ENCODE measurements around the gene TNPO3. TPM values are rescaled to one million over a fixed set of nuclear protein-coding genes. Genes with fewer than 3 reads are reported as not detected.

TNPO3 gene
- total RNA-seq (ENCODE audit: low replicate concordance): 88.2 and 96.2 TPM in 2 replicates

DNA sequence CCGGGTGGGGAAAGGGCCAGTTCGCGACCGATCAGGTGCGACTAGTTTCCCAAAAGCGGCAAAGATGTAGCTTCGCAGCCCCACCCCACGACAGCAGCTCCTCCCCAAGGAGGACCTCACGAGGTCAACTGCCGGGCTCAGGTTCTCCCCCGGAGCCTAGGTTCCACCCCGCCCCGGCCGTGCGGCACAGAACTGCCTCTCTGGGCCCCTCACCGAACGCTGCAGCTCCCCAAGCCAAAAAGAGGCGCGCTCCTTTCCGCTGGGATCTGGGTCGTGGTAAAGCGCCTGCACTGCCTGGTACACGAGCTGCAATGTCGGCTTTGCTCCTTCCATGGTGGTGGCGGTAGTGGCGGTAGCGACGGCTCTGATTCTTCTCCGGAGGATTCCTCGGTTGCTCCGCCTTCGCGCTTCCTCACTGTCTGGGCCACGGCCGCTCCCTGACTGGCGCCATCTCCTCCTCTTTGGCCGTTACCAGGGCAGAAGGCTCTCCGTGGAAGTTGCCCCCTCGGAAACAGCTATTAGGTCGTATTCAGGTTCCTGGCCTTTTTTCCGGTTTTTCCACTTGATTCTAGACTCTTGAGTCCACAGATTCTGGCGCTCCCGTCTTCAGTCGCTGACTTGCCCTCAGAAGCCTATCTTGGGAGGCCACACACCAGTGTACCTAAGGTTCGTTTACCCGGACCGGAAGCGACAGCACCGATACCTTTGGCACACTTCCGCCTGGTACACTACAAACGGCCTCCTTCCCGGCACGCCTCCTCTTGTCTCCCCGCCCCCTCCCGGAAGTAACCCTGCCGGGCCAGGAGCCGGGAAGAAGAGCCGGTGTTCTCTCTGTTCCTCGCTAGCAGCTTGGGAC lies at the start of gene TNPO3:
TNPO3 (minus strand) TSS at position 674 of the 856 bp plus-strand sequence; CDS start at position 333, 341 bp downstream.
- Mint-ChIP-seq H3K36me3 (peaks cover 9% of the 10 kb centered on the region), H3K9me3 (no peaks in the 10 kb centered on the region), H3K27me3 (ENCODE audit: insufficient read depth, low read depth) (peaks cover 9% of the 10 kb centered on the region), H3K27ac (peak within 1 kb of the TSS; percentile 100), H3K4me1 (peaks cover 25% of the 10 kb centered on the region), H3K4me3 (peak within 1 kb of the TSS; percentile 97)
- Histone ChIP-seq H3K4me2 (peak within 1 kb of the TSS; percentile 95), H3K27me3 (no peaks in the 10 kb centered on the region), H4K20me1 (ENCODE audit: low read depth) (peaks cover 33% of the 10 kb centered on the region), H3K36me3 (no peaks in the 10 kb centered on the region), H3K9ac (peak within 1 kb of the TSS; percentile 78), H3K9me3 (ENCODE audit: low read depth) (no peaks in the 10 kb centered on the region), H3K4me3 (peak within 1 kb of the TSS; percentile 89), H2AFZ (replicated peaks) (peak within 1 kb of the TSS; percentile 93), H3K27ac (peak within 1 kb of the TSS; percentile 98), H3K79me2 (ENCODE audit: low read depth) (peaks cover 53% of the 10 kb centered on the region), H3F3A (ENCODE audit: low read depth) (peaks cover 15% of the 10 kb centered on the region), H3K4me1 (peaks cover 23% of the 10 kb centered on the region)
- DNase-seq (ENCODE audit: low spot score): peak; percentile 95
- TF ChIP-seq EZH2 (IDR thresholded peaks at IDR 0.05) (peak; percentile 21), EZH2phosphoT487 (IDR thresholded peaks at IDR 0.05) (no peak)
- TF ChIP-seq, protein P1, sequence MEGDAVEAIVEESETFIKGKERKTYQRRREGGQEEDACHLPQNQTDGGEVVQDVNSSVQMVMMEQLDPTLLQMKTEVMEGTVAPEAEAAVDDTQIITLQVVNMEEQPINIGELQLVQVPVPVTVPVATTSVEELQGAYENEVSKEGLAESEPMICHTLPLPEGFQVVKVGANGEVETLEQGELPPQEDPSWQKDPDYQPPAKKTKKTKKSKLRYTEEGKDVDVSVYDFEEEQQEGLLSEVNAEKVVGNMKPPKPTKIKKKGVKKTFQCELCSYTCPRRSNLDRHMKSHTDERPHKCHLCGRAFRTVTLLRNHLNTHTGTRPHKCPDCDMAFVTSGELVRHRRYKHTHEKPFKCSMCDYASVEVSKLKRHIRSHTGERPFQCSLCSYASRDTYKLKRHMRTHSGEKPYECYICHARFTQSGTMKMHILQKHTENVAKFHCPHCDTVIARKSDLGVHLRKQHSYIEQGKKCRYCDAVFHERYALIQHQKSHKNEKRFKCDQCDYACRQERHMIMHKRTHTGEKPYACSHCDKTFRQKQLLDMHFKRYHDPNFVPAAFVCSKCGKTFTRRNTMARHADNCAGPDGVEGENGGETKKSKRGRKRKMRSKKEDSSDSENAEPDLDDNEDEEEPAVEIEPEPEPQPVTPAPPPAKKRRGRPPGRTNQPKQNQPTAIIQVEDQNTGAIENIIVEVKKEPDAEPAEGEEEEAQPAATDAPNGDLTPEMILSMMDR (IDR thresholded peaks at IDR 0.05): peak; percentile 28

DNA sequence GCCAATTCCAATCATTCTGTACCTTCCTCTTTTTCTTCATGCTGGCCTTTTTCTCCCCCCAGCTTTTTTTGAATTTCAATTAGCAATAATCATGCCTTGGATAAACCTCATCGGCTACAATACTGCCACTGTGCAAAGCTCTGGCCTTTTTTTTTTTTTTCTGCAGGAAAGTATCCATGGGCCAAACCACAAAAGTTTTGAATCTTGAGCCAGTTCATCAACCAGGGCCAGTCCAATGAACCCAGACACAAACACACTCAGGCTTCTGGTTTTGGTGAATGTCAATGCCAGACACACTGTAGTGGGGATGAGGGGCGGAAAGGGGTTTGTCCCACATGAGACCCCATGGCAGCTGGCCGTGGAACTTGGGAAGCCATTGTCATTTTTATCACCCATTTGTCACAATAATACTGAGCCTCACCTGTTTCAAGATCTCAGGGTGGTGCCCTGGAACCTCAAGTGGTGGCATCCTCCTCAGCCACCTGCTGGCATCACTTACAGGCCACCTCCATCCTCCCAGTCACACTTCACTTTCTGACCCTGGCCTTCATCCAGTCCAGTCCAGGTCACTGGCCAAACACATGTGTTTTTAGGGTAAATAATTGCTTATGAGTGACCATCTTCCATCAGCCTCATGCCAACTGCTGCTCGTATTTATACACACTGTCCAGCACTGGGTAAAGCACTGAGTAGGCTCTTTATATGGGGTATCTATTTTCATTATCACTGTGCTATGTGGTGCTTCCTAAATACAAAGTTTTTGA lies 48.8 kb upstream of the TNPO3 start:
- Mint-ChIP-seq H3K27ac (peak overlapping the region; percentile 77), H3K4me1 (peaks cover 18% of the 10 kb centered on the region)

DNA sequence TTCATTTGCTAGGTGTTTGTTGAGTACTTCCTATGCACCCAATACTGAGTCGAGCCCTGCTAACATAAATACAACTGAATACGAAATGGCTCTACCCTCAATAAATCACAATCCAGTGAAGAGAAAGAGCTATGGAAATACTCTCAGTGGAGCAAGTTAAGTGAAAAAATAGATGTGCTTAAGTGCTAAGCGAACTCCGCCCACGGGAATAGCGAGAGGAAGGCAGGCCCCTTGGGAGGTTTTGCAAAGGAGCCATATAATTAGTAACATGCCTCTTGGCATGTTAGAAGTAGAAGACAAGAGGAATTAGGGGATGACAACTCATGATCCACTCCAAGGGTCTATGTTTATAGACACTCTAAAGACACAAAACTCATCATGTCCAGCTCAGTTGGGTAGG lies 46.8 kb upstream of the TNPO3 start:
- no peak overlapping the region for H3K4me3 Mint-ChIP-seq

More for the DNA sequence above, 48.8 kb upstream of the TNPO3 start:
- H3K9me3 Mint-ChIP-seq: no peaks in the 10 kb centered on the region
- no peaks in the 10 kb centered on the region for H4K20me1 ChIP-seq (ENCODE audit: low read depth)
- H3K4me3 Mint-ChIP-seq: no peak overlapping the region
- no peak overlapping the region for H3K9ac ChIP-seq
- no peak for DNase-seq (ENCODE audit: low spot score)
- no peaks in the 10 kb centered on the region for H3K27me3 ChIP-seq
- H2AFZ ChIP-seq (replicated peaks): no peak overlapping the region
- TF ChIP-seq EZH2 (IDR thresholded peaks at IDR 0.05) (no peak), EZH2phosphoT487 (IDR thresholded peaks at IDR 0.05) (no peak)
- TF ChIP-seq, protein P1 (IDR thresholded peaks at IDR 0.05): no peak
- no peak overlapping the region for H3K4me3 ChIP-seq
- no peaks in the 10 kb centered on the region for H3K9me3 ChIP-seq (ENCODE audit: low read depth)
- H3K4me1 ChIP-seq: peaks cover 4% of the 10 kb centered on the region
- peaks cover 7% of the 10 kb centered on the region for H3K27me3 Mint-ChIP-seq (ENCODE audit: insufficient read depth, low read depth)
- H3K36me3 Mint-ChIP-seq: no peaks in the 10 kb centered on the region
- no peak overlapping the region for H3K4me2 ChIP-seq
- no peaks in the 10 kb centered on the region for H3K36me3 ChIP-seq
- H3K79me2 ChIP-seq (ENCODE audit: low read depth): no peaks in the 10 kb centered on the region
- no peak overlapping the region for H3K27ac ChIP-seq
- no peaks in the 10 kb centered on the region for H3F3A ChIP-seq (ENCODE audit: low read depth)

More for the DNA sequence above, 46.8 kb upstream of the TNPO3 start:
- no peak for DNase-seq (ENCODE audit: low spot score)
- H3K4me1 ChIP-seq: peaks cover 4% of the 10 kb centered on the region
- H3K79me2 ChIP-seq (ENCODE audit: low read depth): no peaks in the 10 kb centered on the region
- Mint-ChIP-seq H3K4me1 (peaks cover 18% of the 10 kb centered on the region), H3K27ac (peak overlapping the region; percentile 5), H3K27me3 (ENCODE audit: insufficient read depth, low read depth) (peaks cover 2% of the 10 kb centered on the region), H3K36me3 (no peaks in the 10 kb centered on the region), H3K9me3 (no peaks in the 10 kb centered on the region)
- no peaks in the 10 kb centered on the region for H3F3A ChIP-seq (ENCODE audit: low read depth)
- H3K27ac ChIP-seq: no peak overlapping the region
- no peak overlapping the region for H3K9ac ChIP-seq
- no peak overlapping the region for H3K4me3 ChIP-seq
- H2AFZ ChIP-seq (replicated peaks): no peak overlapping the region
- no peaks in the 10 kb centered on the region for H3K9me3 ChIP-seq (ENCODE audit: low read depth)
- H4K20me1 ChIP-seq (ENCODE audit: low read depth): no peaks in the 10 kb centered on the region
- H3K4me2 ChIP-seq: no peak overlapping the region
- no peaks in the 10 kb centered on the region for H3K36me3 ChIP-seq
- H3K27me3 ChIP-seq: no peaks in the 10 kb centered on the region
- TF ChIP-seq, protein P1 (IDR thresholded peaks at IDR 0.05): no peak
- TF ChIP-seq EZH2 (IDR thresholded peaks at IDR 0.05): no peak
- no peak for TF ChIP-seq EZH2phosphoT487 (IDR thresholded peaks at IDR 0.05)

Measured in neural progenitor cell (in vitro differentiated cells).